SK-N-SH (cell line): ENCODE results near the gene TBX4. TPM values are rescaled to one million over a fixed set of nuclear protein-coding genes. Genes with fewer than 3 reads are reported as not detected.

Source experiments
- CTCF ChIA-PET: fragments of 300-600, 350-600 bp; formaldehyde crosslinking; extraction: SDS; loops from one replicate; lab custom pipeline; 2021; lab: Yijun Ruan, JAX
- POLR2A ChIA-PET: fragments of 350-600 bp; sonication (Branson Sonifier 250); formaldehyde crosslinking; extraction: SDS; loops from one replicate; lab custom pipeline; 2020; ENCODE audit warnings: antibody characterized with exemption, inconsistent platforms; lab: Yijun Ruan, JAX
- DNase-seq: peaks from one replicate; pipeline ENCODE4 v3.0.0; 2012
- H2AFZ ChIP-seq: fragments of 200-600 bp; sonication (generic); 2 replicates; pipeline ENCODE4 v1.8.1; 2016; ENCODE audit warnings: antibody characterized with exemption, mild to moderate bottlenecking, low read depth
- H3F3A ChIP-seq: fragments of 200-600 bp; sonication (generic); replicated peaks from 2 replicates; pipeline ENCODE3; 2016; ENCODE audit warnings: antibody characterized with exemption, mild to moderate bottlenecking; ENCODE audit not compliant: insufficient read depth
- H3K27ac ChIP-seq, 2 experiments: fragments of 200-500 bp in 1 of 2; fragments of 200-600 bp in 1 of 2; sonication (Bioruptor generic) in 1 of 2; sonication (generic), shearing (Covaris generic) in 1 of 2; 2 replicates each; pipeline versions ENCODE4 v1.5.1 to v1.6.1; 2014 to 2016; ENCODE audit warnings: low read depth in 2 of 2, inconsistent platforms in 1 of 2, low read length in 1 of 2, mild to moderate bottlenecking in 1 of 2, mixed read lengths in 1 of 2
- H3K27me3 ChIP-seq: fragments of 200-600 bp; sonication (generic), shearing (Covaris generic); 2 replicates; pipeline ENCODE4 v1.6.1; 2016; ENCODE audit warnings: mixed run types; ENCODE audit not compliant: insufficient read depth
- H3K36me3 ChIP-seq, 2 experiments: fragments of 200-500 bp in 1 of 2; fragments of 200-600 bp in 1 of 2; sonication (Bioruptor generic) in 1 of 2; sonication (generic) in 1 of 2; replicated peaks in 1 of 2; 2 replicates each; pipeline versions ENCODE3 to v1.5.1; 2014 to 2016; ENCODE audit warnings: low read length in 1 of 2, mild to moderate bottlenecking in 1 of 2; ENCODE audit not compliant: insufficient read depth in 2 of 2, control insufficient read depth in 1 of 2
- H3K4me1 ChIP-seq, 2 experiments: fragments of 200-500 bp in 1 of 2; fragments of 200-600 bp in 1 of 2; sonication (Bioruptor generic) in 1 of 2; sonication (generic), shearing (Covaris generic) in 1 of 2; 2 replicates each; pipeline versions ENCODE4 v1.5.1 to v1.6.1; 2014 to 2016; ENCODE audit warnings: low read depth in 1 of 2, low read length in 1 of 2, mixed run types in 1 of 2; ENCODE audit not compliant: insufficient read depth in 2 of 2, control insufficient read depth in 1 of 2
- H3K4me2 ChIP-seq: fragments of 200-600 bp; sonication (generic), shearing (Covaris generic); 2 replicates; pipeline ENCODE4 v1.6.1; 2017; ENCODE audit warnings: mixed run types
- H3K4me3 ChIP-seq, 2 experiments: fragments of 200-500 bp in 1 of 2; fragments of 200-600 bp in 1 of 2; sonication (Bioruptor generic) in 1 of 2; sonication (generic), shearing (Covaris generic) in 1 of 2; 2 replicates each; pipeline versions ENCODE4 v1.5.1 to v1.8.1; 2014 to 2016; ENCODE audit warnings: low read depth in 2 of 2, inconsistent platforms in 1 of 2, low read length in 1 of 2, mild to moderate bottlenecking in 1 of 2, mixed read lengths in 1 of 2, moderate library complexity in 1 of 2
- H3K79me2 ChIP-seq: fragments of 200-600 bp; sonication (generic); 2 replicates; pipeline ENCODE4 v1.8.1; 2017; ENCODE audit warnings: mild to moderate bottlenecking; ENCODE audit not compliant: insufficient read depth
- H3K9ac ChIP-seq: fragments of 200-600 bp; sonication (generic); 2 replicates; pipeline ENCODE4 v1.6.1; 2017; ENCODE audit warnings: mixed run types
- H3K9me2 ChIP-seq: fragments of 200-600 bp; sonication (generic); 2 replicates; pipeline ENCODE4 v1.6.1; 2017; ENCODE audit warnings: mixed run types
- H3K9me3 ChIP-seq: fragments of 200-600 bp; sonication (generic); 2 replicates; pipeline ENCODE4 v1.6.1; 2017; ENCODE audit warnings: mixed run types, mild to moderate bottlenecking, moderate library complexity
- H4K20me1 ChIP-seq: fragments of 200-600 bp; sonication (generic); 2 replicates; pipeline ENCODE4 v1.6.1; 2017; ENCODE audit warnings: mild to moderate bottlenecking, mixed run types; ENCODE audit not compliant: insufficient read depth
- CHD2 ChIP-seq: fragments of 150-350 bp; IDR thresholded peaks from 2 replicates; pipeline ENCODE4 v1.6.1; 2018; ENCODE audit warnings: low read length; ENCODE audit not compliant: partially characterized antibody
- ELF1 ChIP-seq: IDR thresholded peaks from 2 replicates; pipeline ENCODE4 v1.4.0; 2012
- FOSL2 ChIP-seq: IDR thresholded peaks from 2 replicates; pipeline ENCODE4 v1.4.0; 2012; ENCODE audit warnings: low read depth, mild to moderate bottlenecking, moderate library complexity, borderline replicate concordance
- GATA2 ChIP-seq: sonication (generic); formaldehyde crosslinking; IDR thresholded peaks from 2 replicates; pipeline ENCODE4 v1.5.0; 2020; ENCODE audit warnings: mild to moderate bottlenecking, missing genetic modification reagents
- RAD21 ChIP-seq: IDR thresholded peaks from 2 replicates; pipeline ENCODE4 v1.6.1; 2012; ENCODE audit warnings: mild to moderate bottlenecking, low read length
- RCOR1 ChIP-seq: fragments of 150-350 bp; IDR thresholded peaks from 2 replicates; pipeline ENCODE4 v1.6.1; 2017; ENCODE audit warnings: antibody characterized with exemption, low read length
- REST ChIP-seq: IDR thresholded peaks from 2 replicates; pipeline ENCODE4 v1.6.1; 2012; ENCODE audit warnings: mild to moderate bottlenecking, low read depth, low read length, moderate library complexity
- RFX5 ChIP-seq: IDR thresholded peaks from 2 replicates; pipeline ENCODE4 v1.6.1; 2012; ENCODE audit warnings: mild to moderate bottlenecking, improper control_type of control experiment, low read length
- RXRA ChIP-seq: IDR thresholded peaks from 2 replicates; pipeline ENCODE4 v1.4.0; 2012; ENCODE audit warnings: low read depth, mild to moderate bottlenecking, borderline replicate concordance
- SMC3 ChIP-seq: IDR thresholded peaks from 2 replicates; pipeline ENCODE4 v1.6.1; 2012; ENCODE audit warnings: low read depth, low read length, improper control_type of control experiment
- TAF1 ChIP-seq: IDR thresholded peaks from 2 replicates; pipeline ENCODE4 v1.6.1; 2012; ENCODE audit warnings: low read depth, mild to moderate bottlenecking, low read length, moderate library complexity, borderline replicate concordance
- TCF12 ChIP-seq: IDR thresholded peaks from 2 replicates; pipeline ENCODE4 v1.4.0; 2012
- TEAD4 ChIP-seq: IDR thresholded peaks from 2 replicates; pipeline ENCODE4 v1.4.0; 2012; ENCODE audit warnings: mild to moderate bottlenecking, borderline replicate concordance; ENCODE audit not compliant: insufficient read depth
- WGBS: methylation state at CpG from one replicate; pipeline ENCODE4 v1.1.6; 2017; ENCODE audit warnings: low lambda C conversion rate; 5-methylcytosine and 5-hydroxymethylcytosine counted together
- polyA plus RNA-seq, 3 experiments: library from polyadenylated mRNA; depleted of rRNA; stranded (reverse); fragments of >200 nt; gene quantifications; 2 replicates each; pipeline ENCODE4 v1.2.3, GENCODE V29; 2012
- TF ChIP-seq, protein P1 (sequence below): IDR thresholded peaks from 2 replicates; pipeline ENCODE4 v1.4.0; 2012; ENCODE audit warnings: low read depth, borderline replicate concordance
- TF ChIP-seq, protein P2 (sequence below): fragments of 150-350 bp; IDR thresholded peaks from 2 replicates; pipeline ENCODE4 v1.6.1; 2017; ENCODE audit warnings: antibody characterized with exemption, low read length, low read depth, borderline replicate concordance

The TBX4 gene
- polyA plus RNA-seq, 1 of the 3 experiments (the other 2 are of a cell fraction), result 0.02 TPM

GRCh38 chr17:61499632-61500031 lies 47.4 kb downstream of the TBX4 start:
- Histone ChIP-seq H3K4me2 (no peak overlapping the region), H2AFZ (no peak overlapping the region), H3K36me3 (no peaks in the 10 kb centered on the region), H3K9me3 (no peaks in the 10 kb centered on the region), H3K27ac (no peak overlapping the region), H3F3A (no peaks in the 10 kb centered on the region), H3K9ac (no peak overlapping the region), H3K4me1 (peaks cover 0 to 10% of the 10 kb centered on the region in 2 experiments; a peak in 2 of 4 replicates), H4K20me1 (no peaks in the 10 kb centered on the region), H3K9me2 (no peaks in the 10 kb centered on the region), H3K79me2 (no peaks in the 10 kb centered on the region), H3K27me3 (no peaks in the 10 kb centered on the region), H3K4me3 (no peak overlapping the region)
- TF ChIP-seq GATA2, result no peak
- no peak for TF ChIP-seq SMC3
- TF ChIP-seq TEAD4, result no peak
- no peak for TF ChIP-seq RCOR1
- TF ChIP-seq, protein P1, sequence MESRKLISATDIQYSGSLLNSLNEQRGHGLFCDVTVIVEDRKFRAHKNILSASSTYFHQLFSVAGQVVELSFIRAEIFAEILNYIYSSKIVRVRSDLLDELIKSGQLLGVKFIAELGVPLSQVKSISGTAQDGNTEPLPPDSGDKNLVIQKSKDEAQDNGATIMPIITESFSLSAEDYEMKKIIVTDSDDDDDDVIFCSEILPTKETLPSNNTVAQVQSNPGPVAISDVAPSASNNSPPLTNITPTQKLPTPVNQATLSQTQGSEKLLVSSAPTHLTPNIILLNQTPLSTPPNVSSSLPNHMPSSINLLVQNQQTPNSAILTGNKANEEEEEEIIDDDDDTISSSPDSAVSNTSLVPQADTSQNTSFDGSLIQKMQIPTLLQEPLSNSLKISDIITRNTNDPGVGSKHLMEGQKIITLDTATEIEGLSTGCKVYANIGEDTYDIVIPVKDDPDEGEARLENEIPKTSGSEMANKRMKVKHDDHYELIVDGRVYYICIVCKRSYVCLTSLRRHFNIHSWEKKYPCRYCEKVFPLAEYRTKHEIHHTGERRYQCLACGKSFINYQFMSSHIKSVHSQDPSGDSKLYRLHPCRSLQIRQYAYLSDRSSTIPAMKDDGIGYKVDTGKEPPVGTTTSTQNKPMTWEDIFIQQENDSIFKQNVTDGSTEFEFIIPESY, result no peak
- no peak for TF ChIP-seq RFX5
- TF ChIP-seq RAD21, result no peak
- TF ChIP-seq TAF1, result no peak
- no peak for TF ChIP-seq ELF1
- POLR2A ChIA-PET, result no interaction called here
- 85% methylated on average over 3 of the region's 3 CpGs for WGBS
- CTCF ChIA-PET, result interaction anchor here (0.7 to 1.9 kb wide), 4 partner anchors 14 to 88 kb away, joined by 3 to 5 read pairs (median 4); no protein-coding TSS in a partner anchor
- no peak for DNase-seq

DNA sequence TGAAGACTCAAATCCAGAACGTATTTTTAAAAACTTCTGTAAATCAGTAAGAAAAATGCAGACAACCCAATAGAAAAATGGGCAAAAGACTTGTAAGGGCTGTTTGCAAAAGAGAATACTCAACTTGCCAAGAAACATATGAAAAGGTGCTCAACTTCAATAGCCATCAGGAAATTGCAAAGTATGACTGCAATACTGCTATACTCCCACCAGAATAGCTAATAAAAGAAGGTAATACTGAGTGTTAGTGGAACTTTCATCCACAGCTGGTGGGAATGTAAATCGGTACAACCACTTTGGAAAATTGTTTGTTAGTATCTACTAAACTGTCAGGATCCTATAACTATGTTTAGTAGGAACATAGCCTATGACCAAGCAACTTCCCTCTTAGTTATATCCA lies 48.1 kb downstream of the TBX4 start:
- H3K4me1 ChIP-seq, result peaks cover 3 to 7% of the 10 kb centered on the region in 2 experiments; a peak in 2 of 4 replicates
- H2AFZ ChIP-seq, result no peak overlapping the region
- no peaks in the 10 kb centered on the region for H3K9me3 ChIP-seq
- TF ChIP-seq CHD2 (no peak), RXRA (no peak), TCF12 (no peak), FOSL2 (no peak), REST (no peak)
- TF ChIP-seq, protein P2, sequence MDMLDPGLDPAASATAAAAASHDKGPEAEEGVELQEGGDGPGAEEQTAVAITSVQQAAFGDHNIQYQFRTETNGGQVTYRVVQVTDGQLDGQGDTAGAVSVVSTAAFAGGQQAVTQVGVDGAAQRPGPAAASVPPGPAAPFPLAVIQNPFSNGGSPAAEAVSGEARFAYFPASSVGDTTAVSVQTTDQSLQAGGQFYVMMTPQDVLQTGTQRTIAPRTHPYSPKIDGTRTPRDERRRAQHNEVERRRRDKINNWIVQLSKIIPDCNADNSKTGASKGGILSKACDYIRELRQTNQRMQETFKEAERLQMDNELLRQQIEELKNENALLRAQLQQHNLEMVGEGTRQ, result no peak
- 76% methylated on average over 2 of the region's 2 CpGs for WGBS
- no peak overlapping the region for H3K27ac ChIP-seq
- H3K36me3 ChIP-seq, result no peaks in the 10 kb centered on the region
- no peak overlapping the region for H3K4me2 ChIP-seq
- peaks cover 3% of the 10 kb centered on the region for H3F3A ChIP-seq
- ChIA-PET CTCF (interaction anchor here (1.3 to 1.5 kb wide), 2 partner anchors 15 to 67 kb away, joined by 4 read pairs; no protein-coding TSS in a partner anchor), POLR2A (no interaction called here)
- H3K27me3 ChIP-seq, result no peaks in the 10 kb centered on the region
- H3K9me2 ChIP-seq, result no peaks in the 10 kb centered on the region
- DNase-seq, result no peak
- H3K79me2 ChIP-seq, result no peaks in the 10 kb centered on the region
- no peaks in the 10 kb centered on the region for H4K20me1 ChIP-seq
- H3K4me3 ChIP-seq, result no peak overlapping the region
- no peak overlapping the region for H3K9ac ChIP-seq
